Measurements from ENCODE around the gene ATIC.
"Not testable (repeated sequence)": the region's sequence is repeated elsewhere in the genome, so short reads cannot be mapped to it uniquely, and the experiment has no call there.

ATIC gene

DNA sequence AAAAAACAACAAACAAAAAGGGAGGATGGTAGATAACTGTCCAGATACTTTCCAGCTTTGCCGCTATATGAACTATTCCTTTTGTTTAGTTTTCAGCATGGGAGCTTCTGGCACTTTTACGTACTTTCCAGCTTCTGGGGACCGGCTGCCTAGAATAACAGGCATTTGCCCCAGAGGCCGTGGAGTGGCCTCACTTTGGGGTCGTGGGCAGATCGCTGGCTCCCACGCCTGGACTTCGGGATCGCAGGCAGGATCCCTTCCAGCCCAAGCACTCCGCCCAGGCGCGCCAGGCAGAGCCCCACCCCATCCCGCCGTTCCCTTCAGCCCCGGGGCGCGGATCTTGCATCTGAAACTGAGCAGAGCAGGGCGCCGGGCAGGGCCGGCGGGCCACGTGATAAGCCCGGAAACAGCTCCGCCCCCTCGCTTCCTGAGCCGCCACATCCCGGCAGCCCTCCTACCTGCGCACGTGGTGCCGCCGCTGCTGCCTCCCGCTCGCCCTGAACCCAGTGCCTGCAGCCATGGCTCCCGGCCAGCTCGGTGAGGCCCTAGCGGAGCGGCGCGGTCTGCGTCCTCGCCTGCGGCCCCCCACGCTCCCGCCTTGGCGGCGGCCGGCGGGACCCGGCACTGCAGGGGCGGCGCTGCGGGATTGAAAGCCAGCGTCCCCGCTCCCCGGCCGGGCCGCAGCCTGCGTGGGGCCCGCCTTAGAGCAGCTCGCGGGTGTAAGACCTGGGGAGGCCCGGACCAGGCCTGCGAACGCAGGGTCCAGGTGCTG lies at the start of gene ATIC:
Gene ATIC, plus strand, starts transcription at position 435 of the 772 bp plus-strand sequence. Its CDS starts 84 bp downstream, at position 519.
- peak; percentile 86 for DNase-seq (ENCODE audit: low read depth)

DNA sequence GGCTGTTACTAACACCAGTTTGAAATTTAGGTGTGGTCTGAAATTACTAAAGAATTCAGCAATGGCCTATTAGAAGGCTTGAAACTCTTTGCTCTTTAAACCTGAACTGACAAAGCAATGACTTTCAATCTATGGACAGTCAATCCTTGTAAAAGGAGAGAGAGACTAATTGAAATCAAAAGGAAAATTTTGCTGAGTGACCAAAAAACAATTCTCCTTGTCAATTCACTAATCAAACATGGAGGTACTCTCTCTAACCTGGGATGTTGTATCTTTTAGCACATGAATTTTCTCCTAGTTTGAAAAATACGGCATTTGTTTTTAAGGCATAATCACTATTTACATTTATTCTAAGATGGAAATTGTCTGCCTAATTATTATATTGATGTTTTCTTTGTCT lies 49.6 kb upstream of the ATIC start:
- DNase-seq (ENCODE audit: low read depth): no peak

- no peak for DNase-seq (ENCODE audit: low read depth)
Observed at GRCh38 chr2:215262741-215263362, 49.0 kb upstream of the ATIC start.

DNA sequence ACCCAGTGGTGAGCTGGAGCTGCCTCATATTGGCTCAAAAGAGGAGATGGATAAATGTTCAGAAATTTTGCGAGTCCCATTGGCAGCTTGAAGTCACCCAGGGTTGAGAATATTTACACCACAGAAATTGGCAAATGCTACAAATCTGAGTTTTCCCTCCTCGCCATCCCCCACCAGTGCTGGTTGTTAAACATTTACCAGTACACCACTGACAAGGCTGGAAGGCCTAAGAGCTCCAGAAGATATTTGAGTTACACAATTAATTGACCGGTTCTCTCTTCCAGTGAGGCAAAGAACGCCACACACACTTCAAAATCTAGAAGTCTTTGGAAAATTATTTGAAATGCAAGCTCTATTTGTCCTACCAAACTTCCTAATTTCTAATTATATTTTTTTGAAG lies 47.5 kb upstream of the ATIC start:
- no peak for DNase-seq (ENCODE audit: low read depth)

DNA sequence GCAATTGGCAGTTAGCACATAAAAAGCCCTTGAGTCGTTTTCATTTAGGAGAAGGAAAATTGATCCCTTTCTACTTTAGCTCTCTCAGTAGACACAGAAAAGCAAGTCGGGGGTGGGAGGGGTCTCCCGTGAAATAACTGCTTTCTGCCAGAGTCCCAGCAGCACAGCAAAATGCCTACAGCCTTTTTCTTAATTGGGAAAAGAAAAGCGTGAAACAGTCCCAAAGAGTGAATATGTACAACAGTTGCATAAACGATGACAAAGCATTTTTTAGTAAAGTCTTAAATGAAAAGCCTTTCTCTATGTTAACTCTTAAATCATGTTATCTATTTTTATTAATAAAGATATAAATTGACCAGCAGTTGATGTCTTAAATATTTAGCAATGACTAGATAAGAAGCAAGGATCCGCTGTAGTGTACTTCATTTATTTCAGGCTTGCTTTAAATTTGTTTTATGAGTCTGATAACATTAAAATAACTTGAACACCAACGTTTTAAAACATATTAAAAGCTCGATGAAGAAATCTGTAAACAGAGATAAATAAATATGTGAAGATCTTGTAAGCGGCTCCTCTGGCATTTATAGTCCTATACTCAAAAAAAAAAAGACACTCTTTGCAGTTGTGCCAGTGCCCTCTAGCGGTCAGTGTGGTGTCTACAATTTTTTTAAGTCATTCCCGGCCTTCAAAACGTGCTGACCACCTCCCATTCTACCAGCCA lies 42.3 kb upstream of the ATIC start:
- DNase-seq (ENCODE audit: low read depth): no peak

- DNase-seq (ENCODE audit: low read depth): no peak
Observed at GRCh38 chr2:215270118-215270451, 41.8 kb upstream of the ATIC start.

DNA sequence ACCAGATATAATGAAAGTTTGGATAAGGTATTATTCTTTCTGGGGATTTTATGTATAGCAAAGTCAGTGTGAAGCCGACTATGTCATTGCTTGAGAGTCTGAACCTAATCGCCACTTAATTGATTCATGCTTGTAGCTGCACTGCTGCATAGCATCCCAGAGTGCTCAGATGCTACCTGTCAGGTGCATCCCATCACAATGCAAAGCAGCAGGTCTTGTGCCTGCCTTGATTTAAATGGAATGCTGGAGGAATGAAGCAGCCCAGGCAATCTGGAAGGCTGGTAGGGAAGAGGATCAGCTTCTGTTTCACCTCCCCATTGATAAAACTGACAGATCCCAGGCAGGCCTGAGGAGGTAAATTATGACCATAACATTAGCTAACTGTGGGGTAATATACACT lies 40.4 kb upstream of the ATIC start:
- no peak for DNase-seq (ENCODE audit: low read depth)

GRCh38 chr2:215272918-215273317 lies 38.9 kb upstream of the ATIC start:
- no peak for DNase-seq (ENCODE audit: low read depth)

- DNase-seq (ENCODE audit: low read depth): no peak
Observed at GRCh38 chr2:215274829-215275228, 37.0 kb upstream of the ATIC start.

DNA sequence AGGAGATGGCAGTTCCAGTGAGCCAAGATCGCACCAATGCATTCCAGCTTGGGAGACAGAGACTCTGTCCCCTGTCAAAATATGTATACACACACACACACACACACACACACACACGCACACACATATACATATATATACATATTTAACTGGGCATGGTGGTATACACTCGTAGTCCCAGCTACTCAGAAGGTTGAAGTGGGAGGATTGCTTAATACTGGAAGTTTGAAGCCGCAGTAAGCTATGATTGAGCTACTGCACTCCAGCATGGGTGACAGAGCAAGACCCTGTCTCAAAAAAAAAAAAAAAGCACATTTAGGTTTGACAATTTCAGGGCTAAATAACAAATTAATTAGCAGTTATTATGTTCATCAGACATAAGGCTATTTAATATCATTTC lies 36.0 kb upstream of the ATIC start:
- DNase-seq (ENCODE audit: low read depth): no peak

DNA sequence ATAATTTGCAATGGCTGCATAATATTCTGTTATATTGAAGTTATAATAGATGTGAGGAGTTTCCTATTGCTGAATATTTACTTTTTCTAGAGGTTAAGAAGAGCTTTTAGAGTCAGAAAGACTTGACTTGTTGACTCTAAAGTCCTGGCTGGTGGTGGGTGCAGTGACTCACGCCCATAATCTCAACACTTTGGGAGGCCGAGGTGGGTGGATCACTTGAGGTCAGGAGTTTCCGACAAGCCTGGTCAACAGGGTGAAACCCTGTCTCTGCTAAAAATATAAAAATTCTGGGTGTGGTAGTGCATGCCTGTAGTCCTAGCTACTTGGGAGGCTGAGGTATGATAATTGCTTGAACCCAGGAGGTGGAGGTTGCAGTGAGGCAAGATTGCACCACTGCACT lies 33.9 kb upstream of the ATIC start:
- no peak for DNase-seq (ENCODE audit: low read depth)

- no peak for DNase-seq (ENCODE audit: low read depth)
Observed at GRCh38 chr2:215280326-215280725, 31.5 kb upstream of the ATIC start.

- DNase-seq (ENCODE audit: low read depth): no peak
Observed at GRCh38 chr2:215283221-215283620, 28.6 kb upstream of the ATIC start.

- no peak for DNase-seq (ENCODE audit: low read depth)
Observed at GRCh38 chr2:215286309-215286708, 25.6 kb upstream of the ATIC start.

- no peak for DNase-seq (ENCODE audit: low read depth)
Observed at GRCh38 chr2:215288112-215288815, 23.6 kb upstream of the ATIC start.

DNA sequence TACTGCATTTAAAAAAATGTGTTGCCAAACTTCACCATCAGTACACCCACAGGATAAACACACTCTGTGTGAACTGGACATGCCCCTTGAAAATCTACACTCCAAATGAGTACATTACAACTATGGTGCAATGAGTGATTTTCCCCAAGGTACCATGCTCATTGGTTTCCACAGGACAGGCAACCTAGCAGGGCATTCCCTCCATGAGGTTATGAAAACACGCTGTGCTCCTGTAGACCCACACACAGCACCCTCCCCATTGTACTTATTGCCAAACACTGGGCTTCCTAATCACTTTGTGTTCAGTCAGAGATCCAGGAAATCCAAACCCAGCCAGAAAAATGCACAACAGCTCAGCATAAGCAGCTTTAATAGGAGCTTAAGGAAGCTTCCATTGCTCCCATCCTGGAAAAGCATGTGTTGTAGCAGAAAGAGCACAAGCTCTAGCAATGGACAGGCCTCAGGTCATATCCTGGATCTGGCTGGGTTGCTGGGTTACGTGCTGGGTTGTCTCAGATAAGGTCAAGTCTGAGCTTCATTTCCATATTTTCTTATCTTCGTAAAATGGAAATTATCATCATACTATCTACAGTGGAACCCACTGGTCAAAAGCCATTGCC lies 20.8 kb upstream of the ATIC start:
- no peak for DNase-seq (ENCODE audit: low read depth)

DNA sequence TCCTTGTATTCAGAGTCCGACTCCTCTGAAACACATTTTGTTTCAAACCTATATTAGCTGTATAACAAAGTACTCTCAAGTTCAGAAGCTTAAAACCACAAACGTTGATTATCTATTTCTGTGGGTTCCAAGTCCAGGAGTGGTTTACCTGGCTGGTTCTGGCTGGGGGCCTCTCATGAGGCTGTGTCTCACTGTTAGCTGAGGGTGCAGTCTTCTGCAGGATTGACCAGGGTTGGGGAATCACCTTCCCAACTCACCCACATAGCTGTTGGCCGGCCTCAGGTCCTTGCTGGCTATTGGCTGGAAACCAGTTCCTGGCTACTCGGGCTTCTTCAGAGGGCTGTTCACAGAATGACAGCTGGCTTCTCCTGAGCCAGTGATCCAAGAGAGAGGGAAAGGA lies 18.0 kb upstream of the ATIC start:
- no peak for DNase-seq (ENCODE audit: low read depth)

GRCh38 chr2:215299337-215299859 lies 12.5 kb upstream of the ATIC start:
- no peak for DNase-seq (ENCODE audit: low read depth)

- DNase-seq (ENCODE audit: low read depth): no peak
Observed at GRCh38 chr2:215301994-215302393, 9.9 kb upstream of the ATIC start.

GRCh38 chr2:215311259-215311624 lies 617 bp upstream of the ATIC start:
- DNase-seq (ENCODE audit: low read depth): not testable (repeated sequence)

DNA sequence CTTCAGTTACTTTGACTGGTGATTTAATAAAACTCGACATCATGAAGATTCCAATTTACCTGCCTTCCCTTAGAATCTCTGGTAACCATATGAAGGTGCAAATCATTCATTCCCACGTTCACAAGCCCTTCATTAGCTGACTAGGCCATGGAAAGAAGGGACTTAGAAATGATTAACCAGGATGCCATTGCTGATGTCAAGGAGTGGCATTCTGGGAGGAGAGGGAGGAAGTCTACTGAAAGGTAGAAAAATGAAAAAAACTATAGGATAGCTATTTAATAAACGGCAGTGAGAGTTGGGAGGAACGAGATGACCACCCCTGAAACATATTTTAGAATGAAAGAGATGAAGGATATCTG lies 1.4 kb downstream of the ATIC start:
- no peak for DNase-seq (ENCODE audit: low read depth)

DNA sequence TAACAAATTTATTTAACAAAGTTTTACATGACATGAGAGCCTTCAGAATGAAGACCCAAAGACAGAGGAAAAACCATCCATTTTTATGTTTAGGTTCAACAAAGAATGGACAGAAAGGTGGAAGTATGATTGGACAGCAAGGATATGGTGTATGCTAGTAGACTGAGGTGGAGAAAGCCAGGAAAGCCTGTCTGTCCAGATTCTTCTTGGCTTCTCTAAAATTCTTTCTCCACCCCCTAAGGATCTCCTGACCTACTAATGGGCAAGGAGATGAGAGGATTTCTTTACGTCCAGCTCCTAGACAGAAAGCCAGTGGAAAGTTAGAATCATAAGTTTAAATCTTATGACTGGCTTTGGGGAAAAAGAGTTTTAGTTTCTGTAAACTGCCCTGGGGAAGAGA lies 3.0 kb downstream of the ATIC start:
- DNase-seq (ENCODE audit: low read depth): no peak

All from stimulated activated CD8-positive, alpha-beta memory T cell treated with anti-CD3 and anti-CD28 coated beads, Interleukin-15, amount 100 ng/mL, for 24 hours (primary cell).